Psoas muscle (tissue), 8 donors: ENCODE results near the gene CDK14. TPM values are rescaled to one million over a fixed set of nuclear protein-coding genes. Genes with fewer than 3 reads are reported as not detected.

Experiments used
- ATAC-seq, 4 donors: fragments of 200-7000 bp; cut with Tn5 transposase; one replicate each; pipeline ENCODE4 v1.9.1; 2020; ENCODE audit warnings: moderate library complexity in 3 of 4, mild to moderate bottlenecking in 2 of 4
- DNase-seq, 2 donors: peaks; one replicate each; pipeline ENCODE4 v3.0.0-alpha.2; 2020
- H3K27ac ChIP-seq: fragments of 200-600 bp; one replicate; pipeline ENCODE4 v1.8.0; 2022
- H3K27me3 ChIP-seq, 3 donors: fragments of 200-600 bp in 1 of 3; one replicate each; pipeline versions ENCODE4 v1.6.1 to v1.8.0; 2013 to 2022; ENCODE audit warnings: low read length in 2 of 3, mild to moderate bottlenecking in 2 of 3, moderate library complexity in 1 of 3; ENCODE audit not compliant: insufficient read depth in 3 of 3
- H3K36me3 ChIP-seq, 2 donors: fragments of 200-600 bp in 1 of 2; one replicate each; pipeline versions ENCODE4 v1.6.1 to v1.8.0; 2013 to 2022; ENCODE audit warnings: low read depth in 1 of 2, mild to moderate bottlenecking in 1 of 2, moderate library complexity in 1 of 2; ENCODE audit not compliant: insufficient read depth in 1 of 2
- H3K4me1 ChIP-seq: fragments of 200-600 bp; one replicate; pipeline ENCODE4 v1.8.0; 2022
- H3K4me3 ChIP-seq: fragments of 200-600 bp; one replicate; pipeline ENCODE4 v1.8.0; 2022; ENCODE audit warnings: mild to moderate bottlenecking
- H3K9me3 ChIP-seq: fragments of 200-600 bp; one replicate; pipeline ENCODE4 v1.8.0; 2022
- CTCF ChIP-seq: fragments of 200-600 bp; IDR thresholded peaks from one replicate; pipeline ENCODE4 v1.8.0; 2022; ENCODE audit warnings: antibody characterized with exemption
- WGBS, 3 donors: extraction: QIAGEN DNeasy Blood & Tissue Kit; methylation state at CpG; one replicate each; pipeline versions ENCODE4 v1.1.6 to v1.1.7; 2013; 5-methylcytosine and 5-hydroxymethylcytosine counted together
- intact Hi-C, 2 donors: fragments of 100-400 bp; cut with DNase I; formaldehyde crosslinking; loops; one replicate each; pipeline versions ENCODE4 v1.11.0 to v1.14.2; 2022
- polyA plus RNA-seq, 3 donors: library from polyadenylated mRNA; stranded (reverse); fragments of 200-250 nt; gene quantifications; one replicate each; pipeline ENCODE4 v1.2.3, GENCODE V29; 2013
- total RNA-seq, 4 donors: library from RNA; stranded (reverse); fragmentation: NEBNext Ultra II Directional in 2 of 4; extraction: Animal tissue kit (Norgen Biotek cat#: 25700) in 2 of 4; gene quantifications; one replicate each; pipeline versions ENCODE4 v1.2.1 to v1.2.4, GENCODE V29; 2021 to 2023
- donor health status: healthy with polysubstance abuse.
- donor health status: DM: no; HTN: no; CAD: no; lungs with moderate emphysema.
- donor health status: Bipolar disorder and iron deficiency.
- donor health status: healthy.
- donor health status: DM: yes; HTN: yes; CAD: no.
- donor health status: DM: no; HTN: no; CAD: no.
- donor health status: DM: no; HTN: no; CAD: no.
- donor health status: DM: yes; HTN: yes; CAD: no.

CDK14 gene
- total and polyA plus RNA-seq, 7 donors = 1.7 to 16.6 (median 10.6) TPM

GRCh38 chr7:90594751-90595317 lies 1.3 kb upstream of the CDK14 start:
- H3K36me3 ChIP-seq = no peaks in the 10 kb centered on the region
- 53 to 57% (median 54%) methylated on average over 11 of the region's 11 CpGs for WGBS, 3 donors
- TF ChIP-seq CTCF = no peak
- DNase-seq (peak in 1 of 2 donors; percentile 13), ATAC-seq (peak; percentile 39 to 66 (median 58))
- peak overlapping the region; percentile 83 for H3K27ac ChIP-seq
- intact Hi-C loops = no loop called here
- H3K4me3 ChIP-seq = peak overlapping the region; percentile 78
- H3K4me1 ChIP-seq = peaks cover 6% of the 10 kb centered on the region
- no peaks in the 10 kb centered on the region for H3K9me3 ChIP-seq
- H3K27me3 ChIP-seq = no peaks in the 10 kb centered on the region

- intact Hi-C loops = no loop called here
Observed at GRCh38 chr7:90595342-90595800, 750 bp upstream of the CDK14 start.

DNA sequence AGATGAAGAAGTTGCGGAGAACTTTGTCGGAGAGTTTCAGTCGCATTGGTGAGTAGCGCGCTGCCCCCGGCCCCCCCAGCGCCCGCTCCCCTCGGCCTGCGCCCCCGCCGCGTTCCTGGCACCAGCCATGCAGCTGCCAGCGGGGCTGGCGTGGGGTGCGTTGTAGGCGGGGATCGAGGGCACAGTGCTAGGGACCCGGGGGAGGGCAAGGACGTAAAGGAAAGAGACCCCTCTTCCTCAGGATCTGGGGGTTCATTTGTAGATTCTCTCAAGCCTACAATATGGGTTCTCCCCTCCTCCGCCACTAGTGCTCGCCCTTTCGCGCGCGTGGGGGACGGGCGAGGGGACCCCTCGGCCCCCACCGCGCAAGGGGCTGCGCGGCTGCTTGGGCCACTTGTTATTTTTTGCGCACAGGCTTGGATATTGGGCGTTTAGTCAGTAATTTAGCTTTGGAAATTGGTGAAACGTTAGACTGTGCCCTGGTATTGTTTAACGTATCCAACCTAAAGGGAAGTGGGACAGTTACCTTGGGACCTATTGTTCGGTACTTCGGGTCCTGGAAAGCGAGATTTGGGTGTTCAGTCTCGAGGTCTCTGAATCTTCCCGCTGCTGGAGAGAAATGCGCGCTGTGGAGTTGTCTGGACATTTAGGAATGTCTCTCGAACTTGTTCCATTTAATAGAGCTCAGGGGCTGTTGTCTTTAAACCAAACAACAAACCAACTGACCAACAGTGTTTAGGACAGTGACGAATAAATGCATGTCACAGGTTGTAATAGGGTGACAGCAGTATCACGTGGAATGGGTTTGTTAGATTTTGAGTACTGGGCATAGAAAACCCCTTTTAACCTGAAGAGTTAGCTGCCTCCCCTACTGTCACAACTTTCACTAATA lies 796 bp downstream of the CDK14 start:
- Histone ChIP-seq H3K27ac (peak overlapping the region; percentile 83), H3K36me3 (no peaks in the 10 kb centered on the region), H3K27me3 (no peaks in the 10 kb centered on the region), H3K4me3 (peak overlapping the region; percentile 78), H3K4me1 (peaks cover 13% of the 10 kb centered on the region), H3K9me3 (no peaks in the 10 kb centered on the region)
- DNase-seq (no peak), ATAC-seq (peak; percentile 12 to 43 (median 28))
- intact Hi-C loops = no loop called here
- no peak for TF ChIP-seq CTCF
- 0 to 1% (median 1%) methylated on average over 40 to 47 of the region's 47 CpGs for WGBS, 3 donors

More at GRCh38 chr7:90595342-90595800, 750 bp upstream of the CDK14 start:
- no peaks in the 10 kb centered on the region for H3K36me3 ChIP-seq
- peaks cover 12% of the 10 kb centered on the region for H3K4me1 ChIP-seq
- peak overlapping the region; percentile 78 for H3K4me3 ChIP-seq
- 21 to 33% (median 23%) methylated on average over 9 to 10 of the region's 10 CpGs for WGBS, 3 donors
- no peaks in the 10 kb centered on the region for H3K27me3 ChIP-seq
- H3K27ac ChIP-seq = peak overlapping the region; percentile 83
- DNase-seq (no peak), ATAC-seq (peak in 1 of 4 donors; percentile 5)
- H3K9me3 ChIP-seq = no peaks in the 10 kb centered on the region
- TF ChIP-seq CTCF = no peak

- H3K9me3 ChIP-seq = no peaks in the 10 kb centered on the region
- H3K36me3 ChIP-seq = no peaks in the 10 kb centered on the region
- DNase-seq (no peak), ATAC-seq (no peak)
- peak overlapping the region; percentile 78 for H3K4me3 ChIP-seq
- peaks cover 13% of the 10 kb centered on the region for H3K4me1 ChIP-seq
- intact Hi-C loops = no loop called here
- TF ChIP-seq CTCF = no peak
- peak overlapping the region; percentile 83 for H3K27ac ChIP-seq
- WGBS, 3 donors = 32 to 49% (median 40%) methylated on average over 10 of the region's 10 CpGs
- no peaks in the 10 kb centered on the region for H3K27me3 ChIP-seq
Observed at GRCh38 chr7:90597563-90598253, 1.6 kb downstream of the CDK14 start.
